ENCODE results near the gene GUCA2A.

DNA sequence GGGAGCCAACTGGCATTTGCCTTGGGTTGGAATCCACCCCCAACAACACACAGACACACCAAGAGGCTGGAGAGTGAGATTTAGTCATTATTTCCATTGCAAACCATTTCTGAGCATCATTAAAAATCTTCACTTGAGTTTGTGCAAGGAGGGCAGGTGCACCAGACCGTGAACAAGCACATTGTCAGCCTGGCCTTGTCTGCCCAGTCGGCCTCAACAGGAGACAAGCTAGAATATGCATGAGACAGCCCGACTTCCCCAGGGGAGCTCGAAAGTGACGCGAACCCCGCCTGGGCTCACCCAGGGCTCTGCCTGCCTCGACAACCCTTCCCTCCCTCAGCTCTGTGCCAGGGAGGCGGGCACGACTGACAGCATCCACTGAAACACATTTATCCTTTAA lies 26.8 kb downstream of the GUCA2A start:
- TF ChIP-seq CTCF (IDR thresholded peaks at IDR 0.05; ENCODE audit: poor library complexity) (no peak), EZH2phosphoT487 (IDR thresholded peaks at IDR 0.05; ENCODE audit: low read depth, severe bottlenecking, unreplicated experiment) (no peak), EZH2 (IDR thresholded peaks at IDR 0.05; ENCODE audit: borderline replicate concordance) (no peak)
